GM21447 (cell line): Measurements from ENCODE around the gene DDX50.
"Not testable (repeated sequence)": the region's sequence is repeated elsewhere in the genome, so short reads cannot be mapped to it uniquely, and the experiment has no call there.

Source experiments
- ATAC-seq: cut with Tn5 transposase; IDR thresholded peaks from one replicate; pipeline ENCODE4 v1.9.1; 2021; ENCODE audit not compliant: unreplicated experiment

DDX50 gene

DNA sequence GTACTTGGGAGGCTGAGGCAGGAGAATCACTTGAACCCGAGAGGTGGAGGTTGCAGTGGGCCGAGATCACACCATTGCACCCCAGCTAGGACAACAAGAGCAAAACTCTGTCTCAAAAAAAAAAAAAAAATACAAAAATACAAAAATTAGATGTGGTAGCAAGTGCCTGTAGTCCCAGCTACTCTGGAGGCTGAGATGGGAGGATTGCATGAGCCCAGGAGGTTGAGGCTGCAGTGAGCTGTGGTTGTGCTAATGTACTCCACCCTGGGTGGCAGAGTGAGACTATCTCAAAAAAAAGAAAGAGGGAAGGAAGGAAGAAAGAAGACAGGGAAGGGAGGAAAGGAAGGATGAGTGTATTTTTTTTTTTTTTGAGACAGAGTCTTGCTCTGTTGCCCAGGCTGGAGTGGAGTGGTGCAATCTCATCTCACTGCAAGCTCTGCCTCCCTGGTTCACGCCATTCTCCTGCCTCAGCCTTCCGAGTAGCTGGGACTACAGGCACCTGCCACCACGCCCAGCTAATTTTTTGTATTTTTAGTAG, 74.9 kb downstream of the DDX50 start:
- ATAC-seq, result not testable (repeated sequence)

GRCh38 chr10:68979738-68980137, 78.6 kb downstream of the DDX50 start:
- not testable (repeated sequence) for ATAC-seq

DNA sequence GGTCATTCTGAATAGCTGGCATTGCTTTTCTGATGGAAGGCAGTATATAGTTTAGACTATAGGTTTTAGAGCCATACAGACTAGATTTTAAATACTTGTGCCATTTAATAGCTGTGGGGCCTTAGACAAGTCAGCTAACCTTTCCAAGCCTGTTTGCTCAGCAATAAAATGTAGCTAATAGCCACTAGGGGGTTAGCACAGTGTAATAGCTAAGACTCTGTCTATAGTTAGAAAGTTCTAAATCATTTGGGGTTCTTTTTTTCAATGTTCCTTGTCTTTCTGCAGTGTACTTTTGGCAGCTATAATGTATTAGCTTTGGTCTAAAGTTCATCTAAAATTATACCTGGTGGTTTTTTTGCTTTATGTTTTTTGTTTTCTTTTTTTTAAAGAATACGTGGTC, 80.0 kb downstream of the DDX50 start:
- no peak for ATAC-seq

GRCh38 chr10:68982389-68982788, 81.3 kb downstream of the DDX50 start:
- no peak for ATAC-seq

- ATAC-seq, result no peak
These were observed 86.5 kb downstream of the DDX50 start for GRCh38 chr10:68987611-68988010.

DNA sequence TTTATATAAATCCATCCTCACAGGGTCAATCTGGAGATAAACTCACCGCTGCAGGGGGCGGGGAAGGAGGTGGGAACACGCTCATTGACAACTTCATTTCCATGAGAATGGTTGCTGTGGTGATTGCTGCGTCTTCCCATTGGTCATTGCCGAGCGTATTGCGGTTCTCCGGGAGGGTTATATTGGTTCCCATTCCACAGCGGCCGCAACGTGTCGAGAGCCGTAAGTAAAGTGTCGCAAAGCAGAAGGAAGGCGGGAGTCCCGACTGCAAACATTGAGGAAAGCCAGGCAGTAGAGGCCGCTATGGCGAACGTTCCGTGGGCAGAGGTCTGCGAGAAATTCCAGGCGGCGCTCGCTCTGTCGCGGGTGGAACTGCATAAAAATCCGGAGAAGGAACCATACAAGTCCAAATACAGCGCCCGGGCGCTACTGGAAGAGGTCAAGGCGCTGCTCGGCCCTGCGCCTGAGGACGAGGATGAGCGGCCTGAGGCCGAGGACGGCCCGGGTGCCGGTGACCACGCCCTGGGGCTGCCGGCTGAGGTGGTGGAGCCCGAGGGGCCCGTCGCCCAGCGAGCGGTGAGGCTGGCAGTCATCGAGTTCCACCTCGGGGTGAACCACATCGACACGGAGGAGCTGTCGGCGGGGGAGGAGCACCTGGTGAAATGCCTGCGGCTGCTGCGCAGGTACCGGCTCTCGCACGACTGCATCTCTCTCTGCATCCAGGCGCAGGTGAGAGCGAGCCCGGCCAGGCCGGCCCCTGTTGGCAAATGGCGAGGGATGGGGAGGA, 87.6 kb downstream of the DDX50 start, which contains the start of gene KIFBP:
Gene KIFBP (plus strand): TSS at position 274 of the 787 bp plus-strand sequence. CDS start 30 bp downstream, at position 304.
- peak; percentile 81 for ATAC-seq

DNA sequence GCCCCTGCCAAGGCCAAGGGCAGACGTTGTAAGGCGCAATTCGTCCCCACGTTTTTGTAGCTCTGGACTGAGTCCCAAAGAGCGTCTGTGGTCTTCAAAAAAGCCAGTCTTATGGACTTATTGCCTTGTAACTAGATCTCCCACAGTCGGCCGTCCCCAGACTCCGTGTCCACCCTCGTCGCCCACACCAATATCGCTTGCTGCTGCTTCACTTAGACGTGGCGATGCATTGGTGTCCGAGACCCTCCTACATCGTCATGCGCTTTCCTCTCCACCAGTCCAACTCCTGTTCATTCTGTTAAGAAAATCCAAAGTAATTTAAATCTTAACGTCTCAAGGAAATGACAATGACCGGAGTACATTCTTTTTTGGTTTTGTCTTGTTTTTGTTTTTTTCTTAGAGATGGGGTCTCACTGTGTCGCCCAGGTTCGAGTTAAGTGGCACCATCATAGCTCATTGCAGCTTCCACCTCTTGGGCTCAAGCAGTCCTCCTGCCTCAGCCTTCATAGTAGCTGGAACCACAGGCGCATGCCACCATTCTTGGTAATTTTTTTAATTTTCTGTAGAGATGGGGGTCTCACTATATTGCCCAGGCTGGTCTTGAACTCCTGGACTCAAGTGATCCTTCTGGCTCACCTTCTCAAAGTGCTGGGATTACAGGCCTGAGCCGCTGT, 88.3 kb downstream of the DDX50 start:
- ATAC-seq, result peak; percentile 2

DNA sequence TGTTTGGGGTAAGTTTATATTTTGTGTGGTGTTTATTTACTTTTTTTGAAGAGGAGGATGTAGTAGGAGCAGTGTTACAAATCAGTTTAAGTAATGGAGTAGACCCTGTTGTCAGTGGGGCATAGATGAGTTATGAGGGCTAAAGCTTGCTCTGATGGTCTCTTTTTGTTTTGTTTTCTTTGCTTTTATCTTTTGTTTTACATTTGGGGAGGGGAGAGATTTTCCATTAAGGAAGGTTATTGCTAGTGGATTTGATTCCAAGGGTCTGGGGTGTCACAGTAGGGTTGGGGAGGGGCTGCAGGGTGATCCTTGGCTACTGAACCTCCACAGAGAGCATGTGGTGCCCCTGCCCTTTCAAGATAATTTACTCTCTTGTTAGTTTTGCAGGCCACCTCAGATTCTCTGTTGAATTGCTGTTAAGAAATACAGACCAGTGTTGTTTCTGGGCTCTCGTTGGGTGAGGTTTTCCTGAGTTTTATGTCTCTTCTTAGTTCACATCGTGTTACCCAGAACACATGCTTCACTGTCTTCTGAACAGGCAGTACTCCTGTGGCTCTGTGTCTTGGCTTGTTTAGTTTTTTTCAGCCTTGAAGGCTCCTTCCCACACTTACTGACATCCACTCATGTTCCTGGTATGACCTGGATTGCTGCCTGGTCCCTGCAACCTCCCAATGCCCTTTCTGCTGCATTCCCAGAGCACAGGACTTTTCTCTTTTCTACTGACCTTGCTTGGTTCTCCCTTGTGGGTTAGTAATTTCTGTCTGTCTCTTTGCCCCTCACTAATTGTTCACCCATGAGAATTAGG, 91.7 kb downstream of the DDX50 start:
- ATAC-seq, result no peak
